ENCODE results near the gene DDX23. TPM values are rescaled to one million over a fixed set of nuclear protein-coding genes. Genes with fewer than 3 reads are reported as not detected.

Gene DDX23
- total RNA-seq, 1 donor = 51.9 TPM

GRCh38 chr12:48782457-48783395 is 69.2 kb downstream of the DDX23 start:
- peaks cover 1% of the 10 kb centered on the region for H3K27me3 ChIP-seq (ENCODE audit: insufficient read depth, low read length)
- H3K4me1 ChIP-seq (ENCODE audit: insufficient read depth, low read length) = peaks cover 8% of the 10 kb centered on the region

GRCh38 chr12:48781750-48782456 is 70.1 kb downstream of the DDX23 start:
- Histone ChIP-seq H3K4me1 (ENCODE audit: insufficient read depth, low read length) (peaks cover 8% of the 10 kb centered on the region), H3K4me3 (ENCODE audit: low read length) (no peak overlapping the region), H3K27me3 (ENCODE audit: insufficient read depth, low read length) (no peaks in the 10 kb centered on the region), H3K9me3 (ENCODE audit: low read depth, low read length) (no peaks in the 10 kb centered on the region)

More at GRCh38 chr12:48782457-48783395, 69.2 kb downstream of the DDX23 start:
- Histone ChIP-seq H3K4me3 (ENCODE audit: low read length) (no peak overlapping the region), H3K9me3 (ENCODE audit: low read depth, low read length) (no peaks in the 10 kb centered on the region)

- Histone ChIP-seq H3K9me3 (ENCODE audit: low read depth, low read length) (no peaks in the 10 kb centered on the region), H3K27me3 (ENCODE audit: insufficient read depth, low read length) (no peaks in the 10 kb centered on the region), H3K4me1 (ENCODE audit: insufficient read depth, low read length) (peaks cover 8% of the 10 kb centered on the region), H3K4me3 (ENCODE audit: low read length) (no peak overlapping the region)
Measured at GRCh38 chr12:48780381-48781025, 71.5 kb downstream of the DDX23 start.

GRCh38 chr12:48779869-48780268 is 72.1 kb downstream of the DDX23 start:
- no peaks in the 10 kb centered on the region for H3K27me3 ChIP-seq (ENCODE audit: insufficient read depth, low read length)
- peaks cover 8% of the 10 kb centered on the region for H3K4me1 ChIP-seq (ENCODE audit: insufficient read depth, low read length)
- no peaks in the 10 kb centered on the region for H3K9me3 ChIP-seq (ENCODE audit: low read depth, low read length)
- no peak overlapping the region for H3K4me3 ChIP-seq (ENCODE audit: low read length)

Other genes with a start within 250 kb of the DDX23 start
- 195 TPM for gene KANSL2, start 169.9 kb downstream of the DDX23 start, total RNA-seq
- gene CCNT1, start 135.5 kb downstream of the DDX23 start, total RNA-seq = 120 TPM
- 0.52 TPM for gene ADCY6, start 63.1 kb downstream of the DDX23 start, total RNA-seq
- gene CACNB3, start 33.7 kb downstream of the DDX23 start, total RNA-seq = 0.63 TPM
- 6.2 TPM for gene RND1, start 13.7 kb upstream of the DDX23 start, total RNA-seq
- gene FKBP11, start 73.3 kb upstream of the DDX23 start, total RNA-seq = 25.0 TPM
- 38.2 TPM for gene ARF3, start 105.3 kb upstream of the DDX23 start, total RNA-seq
- 0.94 TPM for gene WNT10B, start 119.6 kb upstream of the DDX23 start, total RNA-seq
- gene WNT1, start 126.2 kb upstream of the DDX23 start, total RNA-seq = 0.10 TPM
- 0.21 TPM for gene DDN, start 147.2 kb upstream of the DDX23 start, total RNA-seq
- 29.8 TPM for gene PRKAG1, start 166.6 kb upstream of the DDX23 start, total RNA-seq
- gene KMT2D, start 208.6 kb upstream of the DDX23 start, total RNA-seq = 47.8 TPM
- 2.5 TPM for gene RHEBL1, start 217.8 kb upstream of the DDX23 start, total RNA-seq
- gene DHH, start 242.6 kb upstream of the DDX23 start, total RNA-seq = 0.21 TPM

Data from mononuclear cell (primary cell).